GF-D8 (cell line): ENCODE measurements around the gene BMP8A.
"Not testable (repeated sequence)": the region's sequence is repeated elsewhere in the genome, so short reads cannot be mapped to it uniquely, and the experiment has no call there.

ENCODE experiments used
- DNase-seq: peaks from one replicate; lab custom pipeline; 2025; lab: John Stamatoyannopoulos, UW

Gene BMP8A

DNA sequence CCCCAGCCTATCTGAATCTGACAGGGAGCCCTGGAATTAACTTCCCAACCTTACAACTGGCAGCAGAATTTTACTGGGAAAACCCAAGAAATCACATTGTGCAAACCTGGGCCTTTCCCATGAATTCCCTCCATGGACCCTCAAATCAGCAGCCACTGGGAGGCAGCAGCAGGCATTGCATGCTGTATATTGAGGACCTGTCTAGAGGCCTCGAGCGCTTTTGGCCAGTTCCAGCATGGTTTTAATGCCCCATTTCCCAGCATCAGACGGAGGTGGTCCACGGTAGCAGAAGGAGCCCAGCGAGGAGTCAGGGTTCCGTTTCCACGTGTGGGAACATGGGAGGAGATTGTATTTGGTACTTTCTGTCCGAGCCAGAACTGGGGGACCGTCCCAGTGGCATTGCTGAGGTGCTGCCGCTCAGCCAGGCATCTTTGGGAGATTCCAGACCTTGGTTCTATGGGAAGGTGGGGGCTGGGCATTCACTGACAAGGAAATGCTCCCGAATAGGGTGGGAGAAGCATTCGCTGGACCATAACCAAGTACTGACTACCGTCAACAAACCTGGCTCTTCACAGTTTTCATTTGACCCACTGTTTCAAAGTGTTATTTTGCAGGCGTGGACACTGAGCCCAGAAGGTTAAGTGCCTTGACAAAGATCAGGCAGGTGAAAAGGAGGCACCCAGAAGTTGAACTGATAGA is 15.9 kb downstream of the BMP8A start:
- no peak for DNase-seq

DNA sequence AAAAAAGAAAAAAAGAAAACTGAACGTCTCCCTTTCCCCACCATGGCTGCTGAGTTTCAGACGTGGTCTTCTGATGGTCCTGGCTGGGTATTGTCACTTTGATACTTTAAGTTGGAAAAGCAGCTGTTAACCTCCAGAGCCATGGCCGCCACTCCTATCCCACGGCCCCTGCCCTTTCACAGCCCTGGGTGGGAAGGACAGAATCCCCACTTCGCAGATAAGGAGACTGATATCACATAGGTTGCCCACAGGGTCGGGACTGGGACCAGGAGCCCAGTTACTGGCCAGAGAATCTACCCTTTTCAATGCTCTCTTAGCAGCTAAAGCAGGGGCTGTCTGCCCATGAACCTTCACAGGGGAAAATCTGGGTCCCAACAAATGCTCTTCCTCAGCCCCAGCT is 16.8 kb downstream of the BMP8A start:
- no peak for DNase-seq

DNA sequence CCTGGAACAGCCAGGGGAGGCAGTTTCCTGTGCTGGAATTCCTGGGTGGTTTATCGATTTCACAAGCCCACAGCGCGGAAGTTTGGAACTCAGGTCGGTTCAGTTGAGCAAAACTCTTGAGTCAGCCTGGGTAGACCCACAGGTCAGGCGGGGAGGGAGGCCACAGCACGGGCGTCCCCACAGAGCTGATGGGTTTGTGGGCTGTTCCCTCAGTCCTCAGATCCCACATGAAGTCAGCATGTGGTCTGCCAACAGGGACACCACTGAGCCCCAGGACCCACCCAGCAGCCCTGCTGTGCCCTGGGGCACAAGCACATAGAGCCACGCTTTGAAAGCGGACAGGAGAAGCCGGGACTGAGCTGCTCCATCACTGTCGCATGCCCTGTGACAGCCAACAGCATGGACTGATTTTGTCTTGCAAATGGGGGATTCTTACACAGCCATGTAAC is 17.4 kb downstream of the BMP8A start:
- DNase-seq: no peak

DNA sequence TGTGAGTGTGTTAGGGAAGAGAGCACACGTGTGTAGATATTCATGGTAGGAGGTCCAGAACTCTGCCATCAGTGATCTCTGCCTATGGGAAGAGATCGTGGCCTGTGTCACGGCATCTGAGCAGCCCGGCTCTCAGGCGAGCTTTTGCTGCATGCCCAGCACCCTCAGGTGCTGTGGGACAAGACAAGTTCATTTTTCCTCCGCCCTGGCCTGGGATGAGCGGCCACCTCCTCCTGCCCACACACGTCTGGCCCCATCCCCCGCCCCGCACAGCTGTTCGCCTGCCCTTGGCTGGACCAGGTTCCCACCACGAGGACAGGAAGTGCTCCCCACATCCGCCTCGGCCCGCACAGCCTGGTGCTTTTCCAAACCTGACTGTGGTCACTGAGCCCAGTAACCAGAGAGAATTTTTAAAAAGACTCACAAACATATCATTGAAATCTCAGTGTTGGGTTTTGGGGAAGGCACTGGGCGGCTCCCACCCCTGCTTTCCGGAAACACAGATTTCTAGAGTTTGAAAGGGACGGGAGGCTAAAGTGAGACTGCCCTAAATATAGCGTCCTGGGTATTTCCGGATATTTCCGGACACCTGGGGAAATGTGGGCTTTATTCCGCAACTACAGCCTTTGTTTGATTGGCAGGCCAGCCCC is 18.0 kb downstream of the BMP8A start:
- DNase-seq: no peak

DNA sequence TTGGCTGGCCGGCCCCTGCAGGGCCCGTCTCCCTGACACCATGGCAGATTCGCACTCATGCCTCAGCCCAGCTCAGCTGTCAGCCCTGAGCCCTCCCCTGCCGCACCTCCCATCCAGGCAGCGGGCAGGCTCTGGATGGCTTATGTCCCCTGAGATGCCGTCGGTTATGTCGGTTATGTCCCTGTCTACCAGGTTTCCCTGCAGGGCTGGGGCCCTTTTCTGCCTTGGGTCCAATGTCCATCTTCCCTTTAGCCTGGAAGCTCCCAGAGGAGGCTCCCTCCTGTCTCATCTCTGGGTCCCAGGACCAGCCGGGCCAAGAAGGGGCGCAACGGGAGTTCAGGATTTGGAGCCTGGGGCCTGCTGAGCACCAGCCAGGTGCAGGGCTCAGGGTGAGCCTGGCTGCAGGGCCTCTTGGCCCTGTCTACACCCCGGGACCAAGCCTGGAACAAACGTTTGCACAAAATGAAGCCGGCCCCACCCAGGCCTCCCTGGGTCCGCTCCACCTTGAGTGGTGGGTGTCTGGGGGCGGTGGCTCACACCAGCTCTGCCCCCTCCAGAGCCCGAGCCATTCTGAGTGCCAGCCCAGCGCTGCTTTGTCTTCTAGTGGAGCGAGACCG is 19.2 kb downstream of the BMP8A start:
- DNase-seq: not testable (repeated sequence)

DNA sequence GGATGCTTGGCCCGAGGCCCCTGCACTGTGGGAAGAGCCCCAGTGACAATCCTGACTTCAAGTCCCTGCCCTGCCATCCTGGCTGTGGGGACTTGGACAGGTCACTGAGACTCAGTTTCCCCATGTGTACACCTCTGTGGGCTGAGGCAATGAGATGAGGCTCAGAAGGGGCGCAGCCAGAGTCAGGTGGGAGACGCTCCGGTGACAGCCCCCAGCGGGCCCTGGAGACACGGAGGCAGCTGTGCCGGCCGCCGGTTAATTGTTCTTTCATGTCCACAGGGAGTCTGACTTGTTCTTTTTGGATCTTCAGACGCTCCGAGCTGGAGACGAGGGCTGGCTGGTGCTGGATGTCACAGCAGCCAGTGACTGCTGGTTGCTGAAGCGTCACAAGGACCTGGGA is 20.0 kb downstream of the BMP8A start:
- not testable (repeated sequence) for DNase-seq

DNA sequence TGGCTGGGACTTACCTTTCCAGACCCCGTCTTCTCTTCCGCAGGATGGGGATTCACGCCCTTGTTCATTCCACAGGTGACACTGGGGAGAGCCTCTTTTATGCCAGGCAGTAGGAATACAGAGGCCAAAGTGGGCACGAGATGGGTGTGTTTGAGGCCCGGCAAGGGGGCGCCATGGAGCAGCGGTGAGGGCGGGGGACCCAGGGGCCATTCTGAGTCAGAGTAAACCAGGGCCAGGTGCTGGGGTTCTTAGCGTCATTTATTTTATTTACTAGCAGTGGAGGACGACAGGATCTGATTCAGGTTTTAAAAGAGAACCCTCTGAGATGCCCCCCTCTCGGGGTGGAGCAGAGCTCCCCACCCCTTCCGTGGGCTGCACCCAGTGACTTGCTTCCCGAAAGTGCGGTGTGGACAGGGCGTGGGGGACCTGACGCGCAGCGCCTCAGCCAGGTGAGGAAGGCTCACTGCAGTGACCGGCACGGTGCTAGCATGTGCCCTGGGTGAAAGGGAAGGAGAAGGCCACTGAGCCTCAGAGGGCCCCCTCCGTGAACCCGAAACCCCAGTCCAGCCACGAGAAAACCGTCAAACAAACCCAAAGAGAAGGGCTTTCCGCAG is 20.9 kb downstream of the BMP8A start:
- not testable (repeated sequence) for DNase-seq

DNA sequence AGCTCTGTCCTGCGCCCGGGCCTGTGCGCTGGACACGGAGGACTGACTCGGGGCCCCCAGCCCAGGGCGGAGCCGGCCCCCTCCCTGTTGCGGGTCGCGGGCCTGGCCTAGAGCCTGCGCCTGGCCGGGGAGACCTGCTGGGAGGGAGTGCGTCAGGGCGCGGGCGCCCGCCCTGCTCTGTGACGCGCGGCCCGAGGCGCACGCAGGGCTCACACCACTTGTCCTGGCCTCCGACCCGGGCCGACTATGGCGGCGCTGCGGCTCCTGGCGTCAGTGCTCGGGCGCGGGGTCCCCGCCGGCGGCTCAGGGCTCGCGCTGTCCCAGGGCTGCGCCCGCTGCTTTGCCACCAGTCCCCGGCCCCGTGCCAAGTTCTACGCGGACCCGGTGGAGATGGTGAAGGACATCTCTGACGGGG is 23.3 kb downstream of the BMP8A start:
- not testable (repeated sequence) for DNase-seq

DNA sequence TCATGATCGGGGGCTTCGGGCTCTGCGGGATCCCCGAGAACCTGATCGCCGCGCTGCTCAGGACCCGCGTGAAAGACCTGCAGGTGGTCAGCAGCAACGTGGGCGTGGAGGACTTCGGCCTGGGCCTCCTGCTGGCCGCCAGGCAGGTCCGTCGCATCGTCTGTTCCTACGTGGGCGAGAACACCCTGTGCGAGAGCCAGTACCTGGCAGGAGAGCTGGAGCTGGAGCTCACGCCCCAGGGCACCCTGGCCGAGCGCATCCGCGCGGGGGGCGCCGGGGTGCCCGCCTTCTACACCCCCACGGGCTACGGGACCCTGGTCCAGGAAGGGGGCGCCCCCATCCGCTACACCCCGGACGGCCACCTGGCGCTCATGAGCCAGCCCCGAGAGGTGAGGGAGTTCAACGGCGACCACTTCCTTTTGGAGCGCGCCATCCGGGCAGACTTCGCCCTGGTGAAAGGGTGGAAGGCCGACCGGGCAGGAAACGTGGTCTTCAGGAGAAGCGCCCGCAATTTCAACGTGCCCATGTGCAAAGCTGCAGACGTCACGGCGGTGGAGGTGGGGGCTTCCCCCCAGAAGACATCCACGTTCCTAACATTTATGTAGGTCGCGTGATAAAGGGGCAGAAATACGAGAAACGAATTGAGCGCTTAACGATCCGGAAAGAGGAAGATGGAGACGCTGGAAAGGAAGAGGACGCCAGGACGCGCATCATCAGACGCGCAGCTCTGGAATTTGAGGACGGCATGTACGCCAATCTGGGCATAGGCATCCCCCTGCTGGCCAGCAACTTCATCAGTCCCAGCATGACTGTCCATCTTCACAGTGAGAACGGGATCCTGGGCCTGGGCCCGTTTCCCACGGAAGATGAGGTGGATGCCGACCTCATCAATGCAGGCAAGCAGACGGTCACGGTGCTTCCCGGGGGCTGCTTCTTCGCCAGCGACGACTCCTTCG is 24.0 kb downstream of the BMP8A start:
- DNase-seq: not testable (repeated sequence)

DNA sequence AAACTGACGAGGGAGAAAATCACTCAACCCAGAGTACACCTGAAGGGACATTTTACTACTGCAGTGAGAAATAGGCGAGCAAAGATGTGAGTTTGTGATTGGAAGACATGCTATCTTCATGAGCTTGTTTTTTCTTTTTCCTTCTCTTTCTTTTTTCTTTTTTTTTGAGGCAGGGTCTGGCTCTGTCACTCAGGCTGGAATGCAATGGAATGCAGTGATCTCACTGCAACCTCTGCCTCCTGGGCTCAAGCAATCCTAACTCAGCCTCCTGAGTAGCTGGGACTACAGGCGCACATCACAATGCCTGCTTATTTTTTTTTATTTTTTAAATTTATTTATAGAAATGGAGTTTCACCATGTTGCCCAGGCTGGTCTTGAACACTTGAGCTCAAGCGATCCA is 25.4 kb downstream of the BMP8A start:
- DNase-seq: not testable (repeated sequence)

DNA sequence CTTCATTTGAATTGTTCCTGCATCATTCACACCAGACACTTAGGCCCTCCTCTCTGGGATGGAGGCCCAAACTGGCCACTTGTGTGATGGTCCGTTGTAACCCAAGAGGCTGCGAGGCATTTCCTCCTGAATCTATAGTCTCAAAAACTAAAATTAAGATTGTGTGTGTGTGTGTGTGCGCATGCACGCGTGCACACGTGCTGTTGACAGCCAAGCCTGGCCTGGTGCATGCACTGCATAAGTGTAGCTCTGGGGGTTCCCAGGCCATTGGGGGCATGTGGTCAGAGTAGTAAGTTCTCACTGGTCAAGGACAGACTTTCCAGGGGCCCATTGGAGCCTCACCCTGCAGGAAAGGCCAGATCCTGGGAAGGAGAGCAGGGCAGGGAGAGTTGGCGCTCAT is 26.5 kb downstream of the BMP8A start:
- not testable (repeated sequence) for DNase-seq

DNA sequence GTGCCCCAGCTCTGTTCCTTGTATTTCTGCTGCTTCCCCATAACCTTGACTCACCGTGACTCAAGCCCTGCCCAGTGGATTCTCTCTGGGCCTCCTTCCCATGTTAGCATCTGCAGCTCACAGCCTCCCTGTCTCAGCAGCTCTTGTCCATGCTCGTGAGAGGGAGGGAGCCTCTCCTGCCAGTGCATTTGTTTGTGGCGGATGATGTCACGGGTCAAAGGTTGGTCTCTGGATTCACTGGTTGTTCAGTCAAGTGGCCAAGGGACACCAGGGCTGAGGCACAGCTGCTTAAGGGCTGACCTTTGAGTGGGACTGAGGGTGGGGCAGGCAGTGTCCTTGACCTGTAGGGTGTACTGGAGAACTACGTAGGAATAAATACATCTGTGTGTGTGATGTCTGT is 27.9 kb downstream of the BMP8A start:
- not testable (repeated sequence) for DNase-seq

DNA sequence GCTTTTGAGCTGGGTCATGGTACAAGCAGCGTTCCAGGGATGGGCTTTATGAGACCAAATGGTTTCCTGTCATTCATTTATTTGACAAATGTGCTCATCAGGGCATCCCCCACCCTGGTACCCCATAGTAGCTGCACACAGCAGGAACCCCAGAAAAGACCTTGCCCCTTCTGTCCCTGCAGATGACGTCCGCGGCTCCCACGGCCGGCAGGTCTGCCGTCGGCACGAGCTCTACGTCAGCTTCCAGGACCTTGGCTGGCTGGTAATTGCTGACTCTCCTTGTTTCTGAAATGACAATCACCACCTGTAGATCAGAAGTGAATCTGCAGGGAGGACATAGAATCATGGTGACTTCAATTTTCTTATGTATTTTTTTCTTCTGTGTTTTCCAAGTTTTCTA is 30.8 kb downstream of the BMP8A start:
- DNase-seq: not testable (repeated sequence)

DNA sequence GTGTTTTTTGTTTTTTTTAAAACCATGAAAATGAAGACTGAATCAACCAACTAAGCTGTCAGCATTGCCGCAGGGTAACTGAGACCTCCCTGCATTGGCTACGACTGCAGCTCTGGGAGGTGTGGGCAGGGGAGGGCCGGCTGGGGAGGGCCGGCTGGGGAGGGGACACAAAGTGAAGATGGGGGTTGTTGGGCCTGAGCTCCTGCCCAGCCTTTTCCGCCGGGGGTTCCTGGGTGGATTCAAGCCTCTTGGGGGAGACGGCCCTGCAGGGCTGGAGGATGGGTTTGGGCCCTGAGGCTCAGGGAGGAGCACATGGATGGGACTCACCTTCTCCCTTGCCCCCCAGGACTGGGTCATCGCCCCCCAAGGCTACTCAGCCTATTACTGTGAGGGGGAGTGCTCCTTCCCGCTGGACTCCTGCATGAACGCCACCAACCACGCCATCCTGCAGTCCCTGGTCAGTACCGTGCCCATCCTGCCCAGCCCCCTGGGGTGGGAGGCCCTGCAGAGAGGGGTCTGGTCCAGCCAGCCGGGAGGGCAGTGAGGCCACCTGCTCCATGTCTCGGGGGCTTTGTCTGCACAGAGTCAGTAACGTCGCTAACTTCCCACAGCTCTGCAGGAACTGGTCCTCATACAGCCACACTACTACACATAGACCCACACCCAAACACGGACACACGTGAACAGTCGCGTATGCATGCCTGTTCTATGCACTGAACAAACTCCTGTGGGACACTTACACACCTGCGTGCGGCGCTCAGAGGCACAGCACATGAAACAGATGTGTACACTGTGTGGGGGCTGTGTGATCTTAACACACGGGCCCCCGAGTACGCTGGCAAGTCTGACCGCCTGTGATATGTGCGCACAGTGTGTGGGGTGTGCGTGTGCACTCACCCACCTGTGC is 31.5 kb downstream of the BMP8A start:
- no peak for DNase-seq

DNA sequence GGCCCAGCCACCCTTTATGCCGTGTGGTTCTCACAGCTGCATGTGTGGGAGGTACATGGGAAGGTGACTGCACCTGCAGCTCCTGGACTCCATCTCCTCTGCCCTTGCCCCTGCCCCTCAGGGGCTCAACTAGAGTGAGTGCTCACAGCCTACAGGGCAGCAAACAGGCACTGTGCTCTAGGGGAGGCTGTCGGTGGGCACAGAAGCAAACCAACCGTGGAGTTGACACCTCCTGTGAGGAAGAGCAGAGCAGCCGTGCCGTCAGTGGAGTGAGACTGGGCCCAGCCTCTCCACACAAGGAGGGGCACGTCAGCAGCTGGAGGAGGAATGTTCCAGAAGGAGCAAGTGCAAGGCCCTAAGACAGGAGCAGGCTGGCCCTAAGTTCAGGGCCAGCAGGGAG is 32.7 kb downstream of the BMP8A start:
- DNase-seq: no peak

DNA sequence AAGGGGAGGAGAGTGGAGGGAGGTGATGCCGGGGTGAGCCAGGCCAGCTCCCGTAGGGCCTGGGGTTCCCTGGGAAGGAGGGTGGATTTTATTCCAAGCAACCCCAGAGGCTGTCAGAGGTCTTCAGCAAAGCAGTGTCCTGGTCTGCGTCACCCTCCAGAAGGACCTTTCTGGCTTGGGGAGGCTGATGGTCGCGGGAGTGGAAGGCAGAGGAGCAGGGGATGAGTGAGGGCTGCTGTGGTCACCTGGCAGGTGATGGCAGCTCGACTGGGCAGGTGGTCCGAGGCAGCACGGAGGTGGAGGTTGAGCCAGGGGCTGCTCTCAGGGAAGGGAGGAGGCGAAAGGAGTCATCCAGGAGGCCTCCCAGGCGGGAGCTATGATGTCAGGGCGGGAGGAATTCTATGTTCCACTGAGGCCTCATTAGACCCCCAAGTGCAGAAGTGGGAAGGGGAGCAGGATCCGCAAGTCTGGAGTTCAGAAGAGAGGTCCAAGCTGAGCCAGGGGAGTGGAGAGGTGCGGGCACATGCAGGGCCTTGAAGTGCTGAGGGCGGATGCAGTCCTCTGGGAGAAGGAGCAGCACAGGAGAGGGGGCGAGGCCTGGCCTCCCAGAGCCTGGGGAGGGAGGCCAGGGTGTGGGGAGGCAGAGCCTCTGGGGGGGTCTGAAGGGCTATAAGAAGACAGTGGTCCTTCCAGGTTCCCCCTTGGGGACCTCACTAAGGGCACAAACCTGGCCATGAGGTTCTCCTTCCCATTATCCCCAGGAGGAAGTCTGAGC is 33.3 kb downstream of the BMP8A start:
- no peak for DNase-seq

DNA sequence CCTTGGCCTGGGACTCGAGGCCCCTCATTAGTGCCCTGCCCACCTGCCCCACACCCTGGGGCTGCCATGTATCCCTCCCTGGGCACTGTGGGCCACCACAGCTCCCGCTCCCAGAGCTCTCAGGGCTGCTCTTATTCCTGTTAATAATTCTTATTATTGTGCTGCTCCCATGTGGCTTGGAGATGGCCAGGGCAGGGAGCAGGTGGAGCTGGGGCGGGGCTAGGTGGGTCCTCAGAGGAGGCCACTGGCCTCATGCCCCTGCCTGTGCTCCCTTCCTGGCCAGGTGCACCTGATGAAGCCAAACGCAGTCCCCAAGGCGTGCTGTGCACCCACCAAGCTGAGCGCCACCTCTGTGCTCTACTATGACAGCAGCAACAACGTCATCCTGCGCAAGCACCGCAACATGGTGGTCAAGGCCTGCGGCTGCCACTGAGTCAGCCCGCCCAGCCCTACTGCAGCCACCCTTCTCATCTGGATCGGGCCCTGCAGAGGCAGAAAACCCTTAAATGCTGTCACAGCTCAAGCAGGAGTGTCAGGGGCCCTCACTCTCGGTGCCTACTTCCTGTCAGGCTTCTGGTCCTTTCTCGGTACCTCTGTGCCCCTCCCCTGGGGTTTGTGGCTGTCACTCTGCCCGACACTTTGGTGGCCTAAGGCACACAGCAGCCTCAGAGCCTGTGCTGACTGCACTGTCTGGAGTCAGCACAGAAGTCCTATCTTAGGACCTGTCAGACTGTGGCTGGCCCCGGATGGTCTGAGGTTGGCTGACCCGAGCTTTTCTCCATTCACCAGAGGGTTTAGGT is 34.1 kb downstream of the BMP8A start:
- DNase-seq: peak; percentile 10

DNA sequence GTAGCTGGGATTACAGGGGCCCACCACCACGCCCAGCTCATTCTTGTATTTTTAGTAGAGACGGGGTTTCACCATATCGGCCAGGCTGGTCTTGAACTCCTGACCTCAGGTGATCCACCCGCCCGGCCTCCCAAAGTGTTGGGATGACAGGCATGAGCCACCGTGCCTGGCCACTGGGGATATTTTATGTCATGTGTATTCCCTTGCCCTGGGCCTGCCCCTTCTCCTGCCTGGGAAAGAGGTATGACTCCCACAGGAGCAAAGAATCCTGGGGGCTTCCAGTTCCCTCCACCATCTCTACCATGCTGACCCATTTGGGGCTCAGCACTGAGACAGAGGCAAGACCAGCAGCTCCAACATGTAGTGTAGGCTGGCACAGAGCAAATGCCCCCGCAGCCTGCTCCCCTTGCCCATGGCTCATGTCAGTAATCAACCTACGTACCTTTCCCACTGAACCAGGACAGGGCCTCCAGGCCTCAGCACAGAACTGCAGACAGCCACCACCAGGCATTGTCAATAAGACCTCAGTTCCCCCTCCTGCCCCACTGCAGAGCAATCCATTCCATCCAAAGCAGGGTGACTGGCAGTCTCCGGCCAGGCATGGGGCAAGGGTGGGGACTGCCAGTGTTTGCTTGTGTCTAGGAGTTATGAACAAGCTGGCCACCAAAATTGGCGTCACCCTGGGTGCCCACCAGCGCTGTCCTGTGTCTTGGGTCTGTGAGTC is 35.2 kb downstream of the BMP8A start:
- DNase-seq: no peak
